Ishikawa (cell line): Measurements from ENCODE around the gene RELN.

ENCODE experiments used
- CEBPB ChIP-seq: IDR thresholded peaks from 2 replicates; pipeline ENCODE4 v1.6.1; 2012
- CREB1 ChIP-seq: IDR thresholded peaks from 2 replicates; pipeline ENCODE4 v1.6.1; 2012; ENCODE audit warnings: low read depth
- EGR1 ChIP-seq: IDR thresholded peaks from 2 replicates; pipeline ENCODE4 v1.6.1; 2012
- EP300 ChIP-seq: IDR thresholded peaks from 2 replicates; pipeline ENCODE4 v1.6.1; 2012; ENCODE audit warnings: borderline replicate concordance
- FOXM1 ChIP-seq: IDR thresholded peaks from 2 replicates; pipeline ENCODE4 v1.6.1; 2012; ENCODE audit warnings: low read depth, borderline replicate concordance
- NFIC ChIP-seq: IDR thresholded peaks from 2 replicates; pipeline ENCODE4 v1.6.1; 2012
- RAD21 ChIP-seq: IDR thresholded peaks from 2 replicates; pipeline ENCODE4 v1.6.1; 2012; ENCODE audit warnings: low read depth
- TAF1 ChIP-seq: IDR thresholded peaks from 2 replicates; pipeline ENCODE4 v1.6.1; 2012; ENCODE audit warnings: low read depth, mild to moderate bottlenecking
- TCF12 ChIP-seq: IDR thresholded peaks from 2 replicates; pipeline ENCODE4 v1.6.1; 2012; ENCODE audit warnings: low read depth
- TEAD4 ChIP-seq: IDR thresholded peaks from 2 replicates; pipeline ENCODE4 v1.6.1; 2012
- YY1 ChIP-seq: IDR thresholded peaks from 2 replicates; pipeline ENCODE4 v1.6.1; 2012; ENCODE audit warnings: low read depth
- ZBTB7A ChIP-seq: IDR thresholded peaks from 2 replicates; pipeline ENCODE4 v1.6.1; 2012; ENCODE audit warnings: low read depth
- TF ChIP-seq, protein P1 (sequence below): IDR thresholded peaks from 2 replicates; pipeline ENCODE4 v1.6.1; 2012
- TF ChIP-seq, protein P2 (sequence below): IDR thresholded peaks from 2 replicates; pipeline ENCODE4 v1.6.1; 2012
- TF ChIP-seq, protein P3 (sequence below): IDR thresholded peaks from 2 replicates; pipeline ENCODE4 v1.6.1; 2012; ENCODE audit warnings: low read depth, mild to moderate bottlenecking

RELN gene

GRCh38 chr7:103867874-103868273 is 121.6 kb downstream of the RELN start:
- TF ChIP-seq CREB1 (no peak), TAF1 (no peak), TEAD4 (no peak), CEBPB (no peak), RAD21 (no peak), EP300 (no peak), NFIC (no peak), ZBTB7A (no peak), EGR1 (no peak)
- TF ChIP-seq, protein P1, sequence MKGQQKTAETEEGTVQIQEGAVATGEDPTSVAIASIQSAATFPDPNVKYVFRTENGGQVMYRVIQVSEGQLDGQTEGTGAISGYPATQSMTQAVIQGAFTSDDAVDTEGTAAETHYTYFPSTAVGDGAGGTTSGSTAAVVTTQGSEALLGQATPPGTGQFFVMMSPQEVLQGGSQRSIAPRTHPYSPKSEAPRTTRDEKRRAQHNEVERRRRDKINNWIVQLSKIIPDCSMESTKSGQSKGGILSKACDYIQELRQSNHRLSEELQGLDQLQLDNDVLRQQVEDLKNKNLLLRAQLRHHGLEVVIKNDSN = no peak
- TF ChIP-seq, protein P2, sequence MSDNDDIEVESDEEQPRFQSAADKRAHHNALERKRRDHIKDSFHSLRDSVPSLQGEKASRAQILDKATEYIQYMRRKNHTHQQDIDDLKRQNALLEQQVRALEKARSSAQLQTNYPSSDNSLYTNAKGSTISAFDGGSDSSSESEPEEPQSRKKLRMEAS = no peak
- TF ChIP-seq, protein P3, sequence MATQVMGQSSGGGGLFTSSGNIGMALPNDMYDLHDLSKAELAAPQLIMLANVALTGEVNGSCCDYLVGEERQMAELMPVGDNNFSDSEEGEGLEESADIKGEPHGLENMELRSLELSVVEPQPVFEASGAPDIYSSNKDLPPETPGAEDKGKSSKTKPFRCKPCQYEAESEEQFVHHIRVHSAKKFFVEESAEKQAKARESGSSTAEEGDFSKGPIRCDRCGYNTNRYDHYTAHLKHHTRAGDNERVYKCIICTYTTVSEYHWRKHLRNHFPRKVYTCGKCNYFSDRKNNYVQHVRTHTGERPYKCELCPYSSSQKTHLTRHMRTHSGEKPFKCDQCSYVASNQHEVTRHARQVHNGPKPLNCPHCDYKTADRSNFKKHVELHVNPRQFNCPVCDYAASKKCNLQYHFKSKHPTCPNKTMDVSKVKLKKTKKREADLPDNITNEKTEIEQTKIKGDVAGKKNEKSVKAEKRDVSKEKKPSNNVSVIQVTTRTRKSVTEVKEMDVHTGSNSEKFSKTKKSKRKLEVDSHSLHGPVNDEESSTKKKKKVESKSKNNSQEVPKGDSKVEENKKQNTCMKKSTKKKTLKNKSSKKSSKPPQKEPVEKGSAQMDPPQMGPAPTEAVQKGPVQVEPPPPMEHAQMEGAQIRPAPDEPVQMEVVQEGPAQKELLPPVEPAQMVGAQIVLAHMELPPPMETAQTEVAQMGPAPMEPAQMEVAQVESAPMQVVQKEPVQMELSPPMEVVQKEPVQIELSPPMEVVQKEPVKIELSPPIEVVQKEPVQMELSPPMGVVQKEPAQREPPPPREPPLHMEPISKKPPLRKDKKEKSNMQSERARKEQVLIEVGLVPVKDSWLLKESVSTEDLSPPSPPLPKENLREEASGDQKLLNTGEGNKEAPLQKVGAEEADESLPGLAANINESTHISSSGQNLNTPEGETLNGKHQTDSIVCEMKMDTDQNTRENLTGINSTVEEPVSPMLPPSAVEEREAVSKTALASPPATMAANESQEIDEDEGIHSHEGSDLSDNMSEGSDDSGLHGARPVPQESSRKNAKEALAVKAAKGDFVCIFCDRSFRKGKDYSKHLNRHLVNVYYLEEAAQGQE = no peak

- TF ChIP-seq TCF12 (no peak), TAF1 (no peak), FOXM1 (no peak), TEAD4 (no peak), YY1 (no peak), EP300 (no peak), NFIC (no peak), RAD21 (no peak), CEBPB (no peak), CREB1 (no peak), ZBTB7A (no peak), EGR1 (no peak)
- TF ChIP-seq, protein P2 = no peak
- TF ChIP-seq, protein P3 = no peak
- TF ChIP-seq, protein P1 = no peak
These were observed 122.5 kb downstream of the RELN start for GRCh38 chr7:103866919-103867318.

DNA sequence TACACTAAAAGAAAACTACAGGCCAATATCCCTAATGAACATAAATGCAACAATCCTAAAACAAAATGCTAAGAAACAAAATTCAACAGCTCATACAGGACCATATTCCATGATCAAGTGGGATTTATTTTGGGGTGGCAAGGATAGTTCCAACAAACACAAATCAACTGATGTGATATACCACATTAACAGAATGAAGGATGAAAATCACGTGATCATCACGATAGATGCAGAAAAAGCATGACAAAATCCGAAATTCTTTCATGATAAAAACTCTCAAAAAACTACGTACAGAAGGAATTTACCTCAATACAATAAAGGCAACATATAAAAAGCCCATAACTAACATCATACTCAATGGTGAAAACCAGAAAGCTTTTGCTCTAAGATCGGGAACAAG is 124.0 kb downstream of the RELN start:
- TF ChIP-seq CREB1 = no peak
- no peak for TF ChIP-seq FOXM1
- TF ChIP-seq, protein P1 = no peak
- TF ChIP-seq ZBTB7A = no peak
- TF ChIP-seq NFIC = no peak
- TF ChIP-seq EP300 = no peak
- no peak for TF ChIP-seq TEAD4
- TF ChIP-seq YY1 = no peak
- TF ChIP-seq, protein P3 = no peak
- no peak for TF ChIP-seq RAD21
- no peak for TF ChIP-seq CEBPB
- no peak for TF ChIP-seq TAF1
- no peak for TF ChIP-seq EGR1
- TF ChIP-seq TCF12 = no peak
- TF ChIP-seq, protein P2 = no peak
